Osteoblast (primary cell): ENCODE results near the gene NXNL2. TPM values are rescaled to one million over a fixed set of nuclear protein-coding genes. Genes with fewer than 3 reads are reported as not detected.

Source experiments
- DNase-seq: peaks from one replicate; pipeline ENCODE4 v3.0.0; 2011; ENCODE audit warnings: low spot score, mixed read lengths; ENCODE audit not compliant: insufficient read length; ENCODE audit errors: missing footprints
- H2AFZ ChIP-seq: 2 replicates; pipeline ENCODE4 v1.6.0; 2011; ENCODE audit warnings: mild to moderate bottlenecking, low read length
- H3K27ac ChIP-seq: 2 replicates; pipeline ENCODE4 v1.5.1; 2011; ENCODE audit warnings: mild to moderate bottlenecking, low read depth, low read length, moderate library complexity
- H3K27me3 ChIP-seq: 2 replicates; pipeline ENCODE4 v1.6.0; 2012; ENCODE audit warnings: mild to moderate bottlenecking, control low read depth, inconsistent platforms, low read length, moderate library complexity; ENCODE audit not compliant: insufficient read depth
- H3K36me3 ChIP-seq: 2 replicates; pipeline ENCODE4 v1.5.1; 2011; ENCODE audit warnings: mild to moderate bottlenecking, low read length, control low read depth, moderate library complexity; ENCODE audit not compliant: insufficient read depth
- H3K4me1 ChIP-seq: 2 replicates; pipeline ENCODE4 v1.5.1; 2011; ENCODE audit warnings: mild to moderate bottlenecking, low read length, control low read depth, moderate library complexity; ENCODE audit not compliant: insufficient read depth
- H3K4me2 ChIP-seq: 2 replicates; pipeline ENCODE4 v1.6.0; 2011; ENCODE audit warnings: mild to moderate bottlenecking, low read length; ENCODE audit not compliant: insufficient read depth
- H3K4me3 ChIP-seq: fragments of 200-600 bp; sonication (generic); 3 replicates; pipeline ENCODE4 v1.5.1; 2012; ENCODE audit warnings: mild to moderate bottlenecking, low read length, inconsistent platforms; ENCODE audit not compliant: insufficient read depth
- H3K79me2 ChIP-seq: 2 replicates; pipeline ENCODE4 v1.6.0; 2012; ENCODE audit warnings: mild to moderate bottlenecking, low read length, control low read depth, inconsistent platforms; ENCODE audit not compliant: insufficient read depth
- H3K9me3 ChIP-seq: 2 replicates; pipeline ENCODE4 v1.5.1; 2011; ENCODE audit warnings: low read depth, low read length, control low read depth
- H4K20me1 ChIP-seq: 2 replicates; pipeline ENCODE4 v1.6.0; 2012; ENCODE audit warnings: mild to moderate bottlenecking, low read length, control low read depth; ENCODE audit not compliant: insufficient read depth
- CTCF ChIP-seq: IDR thresholded peaks from 2 replicates; pipeline ENCODE4 v1.5.1; 2011; ENCODE audit warnings: mild to moderate bottlenecking, low read depth, low read length, moderate library complexity; ENCODE audit errors: extremely low read depth
- total RNA-seq: library from RNA; depleted of rRNA; stranded (reverse); fragments of >200 nt; gene quantifications from 2 replicates; pipeline ENCODE4 v1.2.3, GENCODE V29; 2012

The NXNL2 gene
- total RNA-seq, 1 donor = 3.3 TPM

DNA sequence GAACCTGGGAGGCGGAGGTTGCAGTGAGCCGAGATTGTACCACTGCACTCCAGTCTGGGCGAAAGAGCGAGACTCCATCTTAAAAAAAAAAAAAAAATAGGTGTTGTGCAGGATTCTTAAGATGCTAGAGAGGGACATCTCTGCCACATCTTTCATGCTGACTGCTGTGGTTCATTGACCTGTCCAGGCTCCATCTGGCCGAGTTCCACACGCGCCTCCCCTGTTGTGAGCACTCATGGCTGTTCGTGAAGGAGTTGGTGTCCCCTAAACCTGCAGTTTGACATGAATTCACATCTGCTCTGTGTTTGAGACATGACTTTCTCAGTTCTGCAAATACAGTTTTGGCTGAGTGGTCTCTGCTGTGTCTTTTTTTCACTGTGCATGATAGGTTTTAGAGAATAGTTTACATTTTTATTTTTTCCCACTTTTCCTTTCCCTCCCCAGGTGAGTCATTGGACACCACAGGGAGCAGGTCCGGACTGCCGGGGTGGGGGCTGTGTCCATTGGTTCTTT lies 5.3 kb downstream of the NXNL2 start:
- no peaks in the 10 kb centered on the region for H3K27me3 ChIP-seq
- H3K4me2 ChIP-seq = no peak overlapping the region
- no peak overlapping the region for H3K4me3 ChIP-seq
- peaks cover 28% of the 10 kb centered on the region for H3K4me1 ChIP-seq
- no peak for DNase-seq
- H4K20me1 ChIP-seq = peaks cover 9% of the 10 kb centered on the region
- no peak for TF ChIP-seq CTCF
- no peak overlapping the region for H3K27ac ChIP-seq
- no peaks in the 10 kb centered on the region for H3K9me3 ChIP-seq
- peaks cover 62% of the 10 kb centered on the region for H3K79me2 ChIP-seq
- peaks cover 17% of the 10 kb centered on the region for H3K36me3 ChIP-seq
- H2AFZ ChIP-seq = no peak overlapping the region

DNA sequence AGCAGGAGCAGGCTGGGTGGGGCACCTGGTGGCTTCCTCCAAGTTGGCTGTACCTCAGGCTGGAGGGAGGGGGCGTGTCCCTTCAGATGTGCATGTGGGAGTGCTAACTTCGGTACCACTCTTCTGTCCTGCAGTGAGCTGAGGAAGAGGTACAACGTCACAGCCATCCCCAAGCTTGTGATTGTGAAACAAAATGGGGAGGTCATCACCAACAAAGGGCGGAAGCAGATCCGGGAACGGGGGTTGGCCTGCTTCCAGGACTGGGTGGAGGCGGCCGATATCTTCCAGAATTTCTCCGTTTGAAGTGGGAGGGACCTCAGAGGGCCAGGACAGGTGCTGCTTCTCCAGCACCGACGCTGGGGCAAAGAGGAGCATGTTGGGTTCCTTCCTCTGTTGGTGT lies 9.3 kb downstream of the NXNL2 start:
- Histone ChIP-seq H3K4me3 (no peak overlapping the region), H3K9me3 (no peaks in the 10 kb centered on the region), H4K20me1 (no peaks in the 10 kb centered on the region), H3K36me3 (peaks cover 8% of the 10 kb centered on the region), H3K4me1 (no peaks in the 10 kb centered on the region), H3K79me2 (peaks cover 35% of the 10 kb centered on the region), H3K27me3 (no peaks in the 10 kb centered on the region), H3K4me2 (no peak overlapping the region), H2AFZ (no peak overlapping the region), H3K27ac (no peak overlapping the region)
- no peak for DNase-seq
- no peak for TF ChIP-seq CTCF

GRCh38 chr9:88551546-88552137 lies 16.7 kb downstream of the NXNL2 start:
- H3K4me3 ChIP-seq = no peak overlapping the region
- no peak overlapping the region for H3K4me2 ChIP-seq
- H4K20me1 ChIP-seq = no peaks in the 10 kb centered on the region
- H3K9me3 ChIP-seq = no peaks in the 10 kb centered on the region
- H3K79me2 ChIP-seq = no peaks in the 10 kb centered on the region
- H3K27me3 ChIP-seq = no peaks in the 10 kb centered on the region
- no peak for DNase-seq
- H3K4me1 ChIP-seq = no peaks in the 10 kb centered on the region
- no peak for TF ChIP-seq CTCF
- H2AFZ ChIP-seq = no peak overlapping the region
- no peaks in the 10 kb centered on the region for H3K36me3 ChIP-seq
- no peak overlapping the region for H3K27ac ChIP-seq

DNA sequence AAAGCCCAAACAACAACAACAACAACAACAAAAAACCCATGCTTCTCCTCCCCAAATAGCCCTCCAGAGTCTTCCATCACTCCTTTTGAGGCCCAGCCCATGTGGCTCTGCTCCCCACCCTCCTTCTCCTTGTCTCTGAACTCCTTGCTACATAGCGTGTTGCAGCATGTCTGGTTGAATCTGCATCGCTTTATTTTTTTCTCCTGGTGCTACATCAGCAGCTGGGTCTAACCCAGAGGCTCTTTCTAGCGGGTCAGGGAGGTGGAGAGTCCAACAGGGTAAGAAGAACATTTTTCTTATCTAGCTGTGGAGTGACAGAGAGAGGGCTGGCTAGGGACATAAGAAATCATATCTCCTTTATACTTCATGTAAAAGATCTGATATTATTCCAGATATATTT lies 18.4 kb downstream of the NXNL2 start:
- Histone ChIP-seq H3K4me1 (no peaks in the 10 kb centered on the region), H3K4me2 (no peak overlapping the region), H3K27ac (no peak overlapping the region), H3K4me3 (no peak overlapping the region), H3K36me3 (no peaks in the 10 kb centered on the region), H4K20me1 (no peaks in the 10 kb centered on the region), H3K79me2 (no peaks in the 10 kb centered on the region), H3K9me3 (no peaks in the 10 kb centered on the region), H2AFZ (no peak overlapping the region), H3K27me3 (no peaks in the 10 kb centered on the region)
- DNase-seq = no peak
- no peak for TF ChIP-seq CTCF
